Caco-2 (cell line): ENCODE results near the gene COL27A1. TPM values are rescaled to one million over a fixed set of nuclear protein-coding genes. Genes with fewer than 3 reads are reported as not detected.

Source experiments
- BruUV-seq: library from RNA; stranded (reverse); fragments of 400-500 nt; replicated peaks from 2 replicates; lab custom pipeline; 2021; lab: Mats Ljungman, UMichigan
- CTCF ChIA-PET: fragments of 300-600 bp; sonication (Branson Sonifier 250); formaldehyde crosslinking; loops from one replicate; lab custom pipeline; 2022; ENCODE audit warnings: antibody characterized with exemption; lab: Charles Lee
- POLR2A ChIA-PET: fragments of 300-600 bp; sonication (Branson Sonifier 250); formaldehyde crosslinking; loops from one replicate; lab custom pipeline; 2022; ENCODE audit warnings: antibody characterized with exemption; lab: Charles Lee
- DNase-seq, 2 experiments: peaks; one replicate each; pipeline versions ENCODE4 v3.0.0 to v3.0.0-alpha.2; 2020 to 2022
- H3K27me3 ChIP-seq: replicated peaks from 2 replicates; pipeline ENCODE4 v1.6.0; 2011; ENCODE audit warnings: low read length; ENCODE audit not compliant: control insufficient read depth, insufficient read depth
- H3K36me3 ChIP-seq: 2 replicates; pipeline ENCODE4 v1.5.1; 2011; ENCODE audit warnings: low read length; ENCODE audit not compliant: control insufficient read depth, insufficient read depth
- H3K4me1 ChIP-seq: fragments of 250-450 bp; sonication (Bioruptor Pico); 2 replicates; pipeline ENCODE4 v1.5.1; 2020; ENCODE audit warnings: mild to moderate bottlenecking
- H3K4me3 ChIP-seq: 2 replicates; pipeline ENCODE4 v1.5.1; 2011; ENCODE audit warnings: low read depth, mild to moderate bottlenecking, control low read depth, low read length
- H3K9me3 ChIP-seq: fragments of 250-450 bp; sonication (Bioruptor Pico); 2 replicates; pipeline ENCODE4 v1.5.1; 2020; ENCODE audit warnings: mild to moderate bottlenecking, moderate library complexity
- H3K27ac Mint-ChIP-seq: one replicate; pipeline ENCODE4 v1.8.0; 2022; ENCODE audit warnings: mixed read lengths; ENCODE audit not compliant: unreplicated experiment
- H3K27me3 Mint-ChIP-seq: one replicate; pipeline ENCODE4 v1.8.0; 2022; ENCODE audit warnings: mixed read lengths; ENCODE audit not compliant: insufficient read depth, unreplicated experiment
- H3K36me3 Mint-ChIP-seq: one replicate; pipeline ENCODE4 v1.8.0; 2022; ENCODE audit warnings: mild to moderate bottlenecking, mixed read lengths; ENCODE audit not compliant: insufficient read depth, unreplicated experiment
- H3K4me1 Mint-ChIP-seq: one replicate; pipeline ENCODE4 v1.8.0; 2022; ENCODE audit warnings: low read depth, mixed read lengths; ENCODE audit not compliant: unreplicated experiment
- H3K4me3 Mint-ChIP-seq: one replicate; pipeline ENCODE4 v1.8.0; 2022; ENCODE audit warnings: mild to moderate bottlenecking, moderate library complexity, mixed read lengths; ENCODE audit not compliant: unreplicated experiment
- H3K9me3 Mint-ChIP-seq: one replicate; pipeline ENCODE4 v1.8.0; 2022; ENCODE audit warnings: mixed read lengths; ENCODE audit not compliant: unreplicated experiment
- CTCF ChIP-seq, 2 experiments: fragments of 200-600 bp in 1 of 2; IDR thresholded peaks; 1 replicate in 1 of 2; 2 replicates in 1 of 2; pipeline versions ENCODE4 v1.5.1 to v1.8.0; 2011 to 2022; ENCODE audit warnings: antibody characterized with exemption in 1 of 2, control low read depth in 1 of 2, inconsistent platforms in 1 of 2, low read depth in 1 of 2, low read length in 1 of 2, mild to moderate bottlenecking in 1 of 2, moderate library complexity in 1 of 2; ENCODE audit not compliant: insufficient read depth in 1 of 2, severe bottlenecking in 1 of 2, unreplicated experiment in 1 of 2
- intact Hi-C: fragments of 100-400 bp; cut with micrococcal nuclease; formaldehyde crosslinking; loops from one replicate; pipeline ENCODE4 v1.10.0; 2022; ENCODE audit not compliant: unreplicated experiment
- total RNA-seq: library from RNA; stranded (reverse); gene quantifications from 2 replicates; pipeline ENCODE4 v1.2.3, GENCODE V29; 2022

Gene COL27A1
- total RNA-seq, 1 experiment from 2014 or later = 31.1 TPM

GRCh38 chr9:114272739-114273431 is 117.5 kb downstream of the COL27A1 start:
- Mint-ChIP-seq H3K36me3 (peaks cover 7% of the 10 kb centered on the region), H3K27ac (peak overlapping the region; percentile 11), H3K4me3 (no peak overlapping the region), H3K9me3 (peaks cover 3% of the 10 kb centered on the region), H3K4me1 (peaks cover 17% of the 10 kb centered on the region), H3K27me3 (no peaks in the 10 kb centered on the region)
- H3K9me3 ChIP-seq = no peaks in the 10 kb centered on the region
- H3K27me3 ChIP-seq = no peaks in the 10 kb centered on the region
- intact Hi-C loops = loop anchor here (5.0 kb wide), 1 partner anchor 191 kb away; no protein-coding TSS in a partner anchor
- BruUV-seq = no TSS peak
- peaks cover 4% of the 10 kb centered on the region for H3K36me3 ChIP-seq
- ChIA-PET POLR2A (no interaction called here), CTCF (interaction anchor here (1.4 kb wide), 1 partner anchor 190 kb away, joined by 3 read pairs; no protein-coding TSS in a partner anchor)
- DNase-seq = peak in 1 of 2 experiments; percentile 20
- H3K4me3 ChIP-seq = no peak overlapping the region
- peaks cover 16% of the 10 kb centered on the region; the same call in 1 of the 2 replicates for H3K4me1 ChIP-seq
- TF ChIP-seq CTCF (IDR thresholded peaks at IDR 0.05; ENCODE audit: insufficient read depth in 1 of 2, low read depth in 1 of 2, low read length in 1 of 2, severe bottlenecking in 1 of 2, unreplicated experiment in 1 of 2) = no peak

GRCh38 chr9:114273461-114273881 is 118.1 kb downstream of the COL27A1 start:
- no peak overlapping the region for H3K4me3 ChIP-seq
- DNase-seq = peak; percentile 38 to 75
- H3K9me3 ChIP-seq = no peaks in the 10 kb centered on the region
- H3K36me3 Mint-ChIP-seq = peaks cover 12% of the 10 kb centered on the region
- intact Hi-C loops = loop anchor here (5.0 kb wide), 1 partner anchor 191 kb away; no protein-coding TSS in a partner anchor
- H3K27me3 Mint-ChIP-seq = no peaks in the 10 kb centered on the region
- CTCF ChIA-PET = interaction anchor here (1.4 kb wide), 1 partner anchor 191 kb away, joined by 3 read pairs; no protein-coding TSS in a partner anchor
- peaks cover 16% of the 10 kb centered on the region; the same call in 1 of the 2 replicates for H3K4me1 ChIP-seq
- H3K27me3 ChIP-seq = no peaks in the 10 kb centered on the region
- H3K36me3 ChIP-seq = peaks cover 4% of the 10 kb centered on the region
- H3K4me3 Mint-ChIP-seq = no peak overlapping the region
- BruUV-seq = no TSS peak
- POLR2A ChIA-PET = no interaction called here
- H3K4me1 Mint-ChIP-seq = peaks cover 17% of the 10 kb centered on the region
- H3K27ac Mint-ChIP-seq = peak overlapping the region; percentile 11
- H3K9me3 Mint-ChIP-seq = peaks cover 9% of the 10 kb centered on the region
- TF ChIP-seq CTCF (IDR thresholded peaks at IDR 0.05; ENCODE audit: insufficient read depth in 1 of 2, low read depth in 1 of 2, low read length in 1 of 2, severe bottlenecking in 1 of 2, unreplicated experiment in 1 of 2) = no peak

- Mint-ChIP-seq H3K4me1 (peaks cover 17% of the 10 kb centered on the region), H3K36me3 (peaks cover 16% of the 10 kb centered on the region), H3K4me3 (no peak overlapping the region), H3K27me3 (no peaks in the 10 kb centered on the region), H3K27ac (no peak overlapping the region), H3K9me3 (peaks cover 10% of the 10 kb centered on the region)
- Histone ChIP-seq H3K27me3 (no peaks in the 10 kb centered on the region), H3K4me3 (no peak overlapping the region), H3K9me3 (no peaks in the 10 kb centered on the region), H3K36me3 (peaks cover 4% of the 10 kb centered on the region), H3K4me1 (peaks cover 16% of the 10 kb centered on the region; the same call in 1 of the 2 replicates)
- POLR2A ChIA-PET = no interaction called here
- intact Hi-C loops = loop anchor here (5.0 kb wide), 1 partner anchor 192 kb away; no protein-coding TSS in a partner anchor
- no peak for TF ChIP-seq CTCF (IDR thresholded peaks at IDR 0.05; ENCODE audit: insufficient read depth in 1 of 2, low read depth in 1 of 2, low read length in 1 of 2, severe bottlenecking in 1 of 2, unreplicated experiment in 1 of 2)
- DNase-seq = no peak
- CTCF ChIA-PET = interaction anchor here (0.7 to 1.4 kb wide), 2 partner anchors 154 to 192 kb away, joined by 3 to 4 read pairs; no protein-coding TSS in a partner anchor
- BruUV-seq = no TSS peak
These were observed 118.9 kb downstream of the COL27A1 start for GRCh38 chr9:114274217-114274616.
